HG03521 (cell line): Measurements from ENCODE around the gene DYRK1A.

Source experiments
- ATAC-seq: cut with Tn5 transposase; IDR thresholded peaks from one replicate; pipeline ENCODE4 v1.9.1; 2021; ENCODE audit warnings: mild to moderate bottlenecking, moderate library complexity; ENCODE audit not compliant: unreplicated experiment

Gene DYRK1A

GRCh38 chr21:37365517-37366481 is 774 bp upstream of the DYRK1A start:
- ATAC-seq = peak; percentile 40

- ATAC-seq = peak; percentile 4
These were observed 746 bp downstream of the DYRK1A start for GRCh38 chr21:37367336-37367702.

- no peak for ATAC-seq
These were observed 1.3 kb downstream of the DYRK1A start for GRCh38 chr21:37367703-37368540.

- ATAC-seq = no peak
These were observed 2.1 kb downstream of the DYRK1A start for GRCh38 chr21:37368541-37369279.

DNA sequence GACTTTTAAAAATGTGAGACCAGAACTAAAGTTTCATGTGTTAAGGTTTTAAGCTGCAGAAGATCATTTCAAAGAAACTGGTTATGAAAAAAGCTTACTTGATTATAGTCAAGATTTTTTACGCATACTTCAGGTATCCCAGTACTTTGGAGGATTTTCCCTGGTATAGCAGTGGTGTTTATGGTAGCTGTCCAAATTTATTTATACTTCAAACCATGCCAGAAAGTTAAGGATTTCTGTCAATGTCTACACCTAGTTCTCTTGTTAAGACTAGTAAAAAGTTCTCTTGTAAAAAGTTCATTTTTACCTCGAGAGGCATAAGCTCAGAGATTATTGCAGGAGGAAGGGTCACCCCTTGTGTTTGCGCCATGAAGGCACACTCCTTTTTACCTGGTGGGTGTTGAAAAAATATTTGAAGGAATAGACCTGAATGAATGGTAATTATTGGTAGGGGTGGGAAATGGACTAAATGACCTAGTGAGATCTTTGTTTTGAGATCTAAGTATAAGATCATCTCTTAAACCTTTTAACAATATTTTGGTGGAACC is 2.8 kb downstream of the DYRK1A start:
- no peak for ATAC-seq

DNA sequence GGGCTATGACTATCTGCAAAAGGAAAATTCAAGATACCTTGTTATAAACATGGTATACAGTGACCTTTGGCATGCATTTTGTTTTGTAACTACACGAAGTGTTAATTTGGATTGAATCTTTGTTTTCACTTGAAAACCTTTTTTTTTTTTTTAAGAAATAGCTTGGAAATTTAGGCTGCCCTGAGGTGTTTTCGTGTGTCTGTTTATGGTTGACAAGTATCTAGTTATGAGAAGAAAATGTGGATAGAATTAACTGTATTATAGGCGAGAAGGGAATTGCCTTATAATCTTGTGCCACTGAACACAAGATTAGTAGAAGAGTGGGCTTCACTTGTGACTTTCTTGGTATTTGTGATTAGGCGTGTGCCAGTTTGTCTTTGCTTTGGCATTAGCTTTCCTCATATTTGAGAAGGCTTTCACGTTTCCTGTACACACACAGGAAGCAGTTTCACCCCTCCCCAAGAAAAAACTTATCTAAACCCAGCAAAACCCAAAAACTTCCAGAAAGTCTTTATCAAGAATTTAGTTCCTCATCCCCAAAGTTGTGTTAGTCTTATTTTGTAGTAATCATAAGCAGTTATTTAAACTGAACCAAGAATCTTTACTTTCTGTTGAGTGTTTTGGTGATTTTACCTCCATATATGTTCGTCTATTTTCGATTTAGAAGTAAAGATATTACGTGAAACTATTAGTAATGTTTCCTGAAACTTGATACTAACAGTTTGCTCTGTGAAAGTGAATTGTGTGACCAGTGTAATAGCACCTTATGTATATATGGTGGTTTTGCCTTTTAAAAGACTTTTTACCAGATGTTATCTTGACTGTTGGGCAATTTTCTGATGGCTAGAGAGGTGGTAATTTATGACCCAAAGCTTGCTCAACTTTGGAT is 3.8 kb downstream of the DYRK1A start:
- no peak for ATAC-seq

- ATAC-seq = no peak
These were observed 4.4 kb downstream of the DYRK1A start for GRCh38 chr21:37371041-37371397.

- no peak for ATAC-seq
These were observed 5.7 kb downstream of the DYRK1A start for GRCh38 chr21:37372127-37372731.

DNA sequence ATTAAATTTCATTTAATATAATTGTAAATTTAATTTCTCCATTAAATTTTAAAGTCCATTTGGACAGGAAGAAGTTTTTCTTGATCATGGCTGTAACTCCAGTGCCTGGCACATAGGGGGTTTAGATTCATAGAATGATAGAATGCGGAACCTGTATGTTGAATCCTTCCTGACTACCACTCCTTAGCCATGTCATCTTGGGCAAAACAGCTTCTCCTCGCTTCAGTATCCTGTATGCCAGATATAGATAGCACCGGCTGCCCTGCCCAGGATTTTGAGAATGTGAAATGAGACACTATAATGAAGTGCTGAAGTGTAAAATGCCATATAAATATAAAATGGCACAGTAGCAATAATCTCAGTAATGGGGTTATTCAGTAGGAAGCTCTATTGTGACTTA is 6.4 kb downstream of the DYRK1A start:
- no peak for ATAC-seq

GRCh38 chr21:37373539-37373938 is 7.0 kb downstream of the DYRK1A start:
- ATAC-seq = no peak

- no peak for ATAC-seq
These were observed 7.5 kb downstream of the DYRK1A start for GRCh38 chr21:37374027-37374426.

DNA sequence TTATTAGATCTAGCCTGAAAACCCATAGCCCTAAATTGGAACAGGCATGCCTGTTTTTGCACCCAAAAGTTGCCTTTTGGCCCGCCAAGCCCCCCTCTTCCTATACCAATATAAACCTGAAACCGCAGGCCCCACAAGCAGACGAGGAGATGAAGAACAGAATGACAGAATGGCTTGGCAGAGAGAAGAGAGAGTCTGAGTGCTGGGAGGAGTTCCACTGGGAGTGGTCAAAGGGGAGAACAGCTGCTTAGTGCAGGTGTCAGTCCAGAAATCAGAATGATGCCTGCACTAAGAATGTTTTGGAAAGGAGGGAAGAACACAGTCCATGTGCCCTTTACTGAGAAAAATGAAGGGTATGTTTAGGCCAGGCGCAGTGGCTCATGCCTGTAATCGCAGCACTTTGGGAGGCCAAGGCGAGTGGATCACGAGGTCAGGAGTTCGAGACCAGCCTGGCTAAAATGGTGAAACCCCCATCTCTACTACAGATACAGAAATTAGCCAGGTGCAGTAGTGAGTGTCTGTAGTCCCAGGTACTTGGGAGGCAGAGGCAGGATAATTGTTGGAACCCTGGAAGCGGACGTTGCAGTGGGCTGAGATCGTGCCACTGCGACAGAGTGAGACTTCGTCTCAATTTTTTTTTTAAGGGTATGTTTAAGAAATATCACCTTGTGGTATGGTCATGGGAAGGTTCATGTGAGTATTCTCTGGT is 9.4 kb downstream of the DYRK1A start:
- no peak for ATAC-seq

DNA sequence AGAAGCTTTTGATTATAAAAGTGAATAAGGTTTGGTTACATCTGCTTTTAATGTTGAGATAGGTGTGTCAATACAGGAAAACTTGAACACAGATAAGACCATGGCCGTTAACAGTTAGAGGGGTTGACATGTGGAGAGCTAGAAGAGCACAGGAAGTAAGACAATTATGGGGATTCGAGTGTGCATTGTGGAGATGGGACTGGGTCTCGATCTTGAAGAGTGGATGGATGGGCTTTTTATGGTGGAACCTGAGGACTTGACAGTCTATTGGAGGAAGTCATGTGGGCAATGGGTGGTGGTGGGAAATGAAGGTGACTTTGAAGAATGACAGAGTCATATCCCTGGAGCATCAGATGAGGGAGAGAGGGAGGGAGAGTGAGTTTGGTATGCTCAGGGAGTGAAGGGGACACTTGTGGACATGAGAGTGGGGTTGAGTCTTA is 12.1 kb downstream of the DYRK1A start:
- ATAC-seq = no peak

- no peak for ATAC-seq
These were observed 14.1 kb downstream of the DYRK1A start for GRCh38 chr21:37380349-37381323.

DNA sequence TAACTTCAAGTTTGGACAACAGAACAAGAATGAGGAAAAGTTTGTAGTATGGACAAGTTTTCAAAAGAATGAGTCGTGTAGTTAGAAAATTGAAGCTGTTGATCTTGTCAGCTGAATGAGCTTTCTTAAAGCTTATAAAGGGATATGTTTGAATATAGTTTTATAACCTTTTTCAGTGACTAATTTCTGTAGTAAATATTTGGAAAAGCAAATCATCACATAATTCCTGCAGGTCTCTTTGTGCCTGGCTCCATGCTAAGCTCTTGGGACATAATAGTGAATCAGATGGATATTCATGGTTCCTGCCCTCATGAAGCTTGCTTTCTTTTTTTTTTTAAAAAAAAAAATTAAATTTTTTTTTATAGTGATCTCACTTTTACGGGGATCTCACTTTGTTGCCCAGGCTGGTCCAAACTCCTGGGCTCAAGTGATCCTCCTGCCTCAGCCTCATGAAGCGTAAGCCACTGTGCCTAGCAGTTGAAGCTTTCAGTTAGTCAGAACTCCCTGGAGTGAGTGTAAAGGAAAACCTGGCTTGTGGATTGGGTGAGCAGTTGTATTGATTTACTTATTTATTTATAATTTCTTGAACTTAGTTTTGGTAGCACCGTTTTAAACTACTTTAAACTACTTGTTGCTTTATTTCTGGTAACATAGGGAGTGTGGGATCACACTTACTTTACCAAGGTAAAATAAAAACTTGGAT is 15.5 kb downstream of the DYRK1A start:
- no peak for ATAC-seq

- no peak for ATAC-seq
These were observed 16.5 kb downstream of the DYRK1A start for GRCh38 chr21:37383086-37383485.

- no peak for ATAC-seq
These were observed 17.3 kb downstream of the DYRK1A start for GRCh38 chr21:37383784-37384311.
